HepG2 (cell line): ENCODE results near the gene WDSUB1. TPM values are rescaled to one million over a fixed set of nuclear protein-coding genes. Genes with fewer than 3 reads are reported as not detected.

ENCODE experiments used
- ATF7 ChIP-seq, 2 experiments: fragments of 450-650 bp in 1 of 2; sonication (generic) in 1 of 2; formaldehyde crosslinking in 1 of 2; IDR thresholded peaks; 2 replicates each; pipeline versions ENCODE4 v1.4.0 to v1.6.1; 2016 to 2020; ENCODE audit warnings: antibody characterized with exemption in 1 of 2, mild to moderate bottlenecking in 1 of 2, missing genetic modification reagents in 1 of 2
- FOXA1 ChIP-seq, 2 experiments: fragments of 450-650 bp in 1 of 2; sonication (generic) in 1 of 2; formaldehyde crosslinking in 1 of 2; IDR thresholded peaks; 2 replicates each; pipeline versions ENCODE4 v1.4.0 to v1.6.1; 2016 to 2020; ENCODE audit warnings: missing genetic modification reagents in 1 of 2
- HMGXB4 ChIP-seq, 2 experiments: sonication (generic) in 1 of 2; formaldehyde crosslinking in 1 of 2; IDR thresholded peaks; 2 replicates each; pipeline versions ENCODE4 v1.4.0 to v1.6.1; 2018 to 2020; ENCODE audit warnings: missing genetic modification reagents in 2 of 2, borderline replicate concordance in 1 of 2, low read depth in 1 of 2, mild to moderate bottlenecking in 1 of 2, missing biosample characterization in 1 of 2
- NCOA1 ChIP-seq: sonication (generic); formaldehyde crosslinking; IDR thresholded peaks from 2 replicates; pipeline ENCODE4 v1.9.0; 2021; ENCODE audit warnings: missing genetic modification reagents
- NFIC ChIP-seq: IDR thresholded peaks from 2 replicates; pipeline ENCODE4 v1.6.1; 2012; ENCODE audit warnings: mild to moderate bottlenecking, low read length, inconsistent platforms
- NR2F2 ChIP-seq: IDR thresholded peaks from 2 replicates; pipeline ENCODE4 v1.6.1; 2012; ENCODE audit warnings: low read depth, inconsistent platforms, borderline replicate concordance
- SALL2 ChIP-seq: sonication (generic); formaldehyde crosslinking; IDR thresholded peaks from 2 replicates; pipeline ENCODE4 v1.8.1; 2023; ENCODE audit warnings: mild to moderate bottlenecking, missing genetic modification reagents, inconsistent platforms
- THRA ChIP-seq: sonication (generic); formaldehyde crosslinking; IDR thresholded peaks from 2 replicates; pipeline ENCODE4 v1.4.0; 2020; ENCODE audit warnings: missing genetic modification reagents, borderline replicate concordance
- U2AF2 ChIP-seq: fragments of 200-400 bp; formaldehyde crosslinking; IDR thresholded peaks from 2 replicates; pipeline ENCODE4 v1.6.1; 2017; ENCODE audit warnings: low read depth, mild to moderate bottlenecking, low read length
- WIZ ChIP-seq: sonication (generic); formaldehyde crosslinking; IDR thresholded peaks from 2 replicates; pipeline ENCODE4 v1.5.1; 2020; ENCODE audit warnings: mild to moderate bottlenecking, missing genetic modification reagents
- ZFP36 ChIP-seq: fragments of 150-350 bp; IDR thresholded peaks from 2 replicates; pipeline ENCODE4 v1.6.1; 2018; ENCODE audit warnings: borderline replicate concordance, low read length, low read depth; ENCODE audit not compliant: partially characterized antibody
- ZFP36L1 ChIP-seq: sonication (generic); formaldehyde crosslinking; IDR thresholded peaks from 2 replicates; pipeline ENCODE4 v1.8.0; 2022; ENCODE audit warnings: mild to moderate bottlenecking, missing genetic modification reagents, moderate library complexity
- ZKSCAN1 ChIP-seq: fragments of 150-350 bp; IDR thresholded peaks from 2 replicates; pipeline ENCODE4 v1.6.1; 2014; ENCODE audit warnings: low read length
- ZNF30 ChIP-seq: sonication (generic); formaldehyde crosslinking; IDR thresholded peaks from 2 replicates; pipeline ENCODE4 v1.5.0; 2020; ENCODE audit warnings: mild to moderate bottlenecking, missing genetic modification reagents
- ZNF34 ChIP-seq: sonication (generic); formaldehyde crosslinking; IDR thresholded peaks from 2 replicates; pipeline ENCODE4 v1.4.0; 2020; ENCODE audit warnings: mild to moderate bottlenecking, missing genetic modification reagents, borderline replicate concordance
- ZNF343 ChIP-seq: sonication (generic); formaldehyde crosslinking; IDR thresholded peaks from 2 replicates; pipeline ENCODE4 v1.4.0; 2020; ENCODE audit warnings: mild to moderate bottlenecking, missing genetic modification reagents
- ZNF414 ChIP-seq: sonication (generic); formaldehyde crosslinking; IDR thresholded peaks from 2 replicates; pipeline ENCODE4 v1.5.0; 2020; ENCODE audit warnings: missing genetic modification reagents
- ZNF552 ChIP-seq: sonication (generic); formaldehyde crosslinking; IDR thresholded peaks from 2 replicates; pipeline ENCODE4 v1.9.0; 2022; ENCODE audit warnings: missing genetic modification reagents, mild to moderate bottlenecking, borderline replicate concordance
- ZNF557 ChIP-seq: sonication (generic); formaldehyde crosslinking; IDR thresholded peaks from 2 replicates; pipeline ENCODE4 v1.4.0; 2020; ENCODE audit warnings: missing genetic modification reagents
- ZNF564 ChIP-seq: sonication (generic); formaldehyde crosslinking; IDR thresholded peaks from 2 replicates; pipeline ENCODE4 v1.8.1; 2023; ENCODE audit warnings: mild to moderate bottlenecking, missing genetic modification reagents
- ZNF737 ChIP-seq: sonication (generic); formaldehyde crosslinking; IDR thresholded peaks from 2 replicates; pipeline ENCODE4 v1.5.0; 2020; ENCODE audit warnings: missing genetic modification reagents, mild to moderate bottlenecking, borderline replicate concordance
- ZNF740 ChIP-seq: sonication (generic); formaldehyde crosslinking; IDR thresholded peaks from 2 replicates; pipeline ENCODE4 v1.4.0; 2020; ENCODE audit warnings: missing genetic modification reagents
- polyA plus RNA-seq, 8 experiments: library from polyadenylated mRNA; depleted of rRNA in 3 of 8; stranded (reverse) in 7 of 8; unstranded in 1 of 8; fragments of >200 nt; fragmentation: Illumina TruSeq in 4 of 8; extraction: Trizol in 4 of 8; gene quantifications; 2 replicates each; pipeline versions ENCODE4 v1.2.1 to v1.2.3, GENCODE V29; 2011 to 2016; ENCODE audit warnings: low read depth in 4 of 8, missing spikeins in 1 of 8, mixed read lengths in 1 of 8; ENCODE audit not compliant: insufficient read depth in 1 of 8
- total RNA-seq, 5 experiments: library from RNA; depleted of rRNA; stranded (reverse); fragments of >200 nt; fragmentation: Illumina TruSeq; extraction: Trizol; gene quantifications; 2 replicates each; pipeline ENCODE4 v1.2.3, GENCODE V29; 2016; ENCODE audit warnings: low read depth in 1 of 5
- TF ChIP-seq, protein P1 (sequence below): sonication (generic); formaldehyde crosslinking; IDR thresholded peaks from 2 replicates; pipeline ENCODE4 v1.5.0; 2020; ENCODE audit warnings: missing genetic modification reagents, mild to moderate bottlenecking, borderline replicate concordance
- TF ChIP-seq, protein P2 (sequence below): sonication (generic); formaldehyde crosslinking; IDR thresholded peaks from 2 replicates; pipeline ENCODE4 v1.4.0; 2020; ENCODE audit warnings: mild to moderate bottlenecking, missing genetic modification reagents

The WDSUB1 gene
- total and polyA plus RNA-seq, 2 of the 13 experiments (the other 11 are each of a cell fraction or from before 2014, with no cell fraction given) = 10.1 to 10.7 TPM

DNA sequence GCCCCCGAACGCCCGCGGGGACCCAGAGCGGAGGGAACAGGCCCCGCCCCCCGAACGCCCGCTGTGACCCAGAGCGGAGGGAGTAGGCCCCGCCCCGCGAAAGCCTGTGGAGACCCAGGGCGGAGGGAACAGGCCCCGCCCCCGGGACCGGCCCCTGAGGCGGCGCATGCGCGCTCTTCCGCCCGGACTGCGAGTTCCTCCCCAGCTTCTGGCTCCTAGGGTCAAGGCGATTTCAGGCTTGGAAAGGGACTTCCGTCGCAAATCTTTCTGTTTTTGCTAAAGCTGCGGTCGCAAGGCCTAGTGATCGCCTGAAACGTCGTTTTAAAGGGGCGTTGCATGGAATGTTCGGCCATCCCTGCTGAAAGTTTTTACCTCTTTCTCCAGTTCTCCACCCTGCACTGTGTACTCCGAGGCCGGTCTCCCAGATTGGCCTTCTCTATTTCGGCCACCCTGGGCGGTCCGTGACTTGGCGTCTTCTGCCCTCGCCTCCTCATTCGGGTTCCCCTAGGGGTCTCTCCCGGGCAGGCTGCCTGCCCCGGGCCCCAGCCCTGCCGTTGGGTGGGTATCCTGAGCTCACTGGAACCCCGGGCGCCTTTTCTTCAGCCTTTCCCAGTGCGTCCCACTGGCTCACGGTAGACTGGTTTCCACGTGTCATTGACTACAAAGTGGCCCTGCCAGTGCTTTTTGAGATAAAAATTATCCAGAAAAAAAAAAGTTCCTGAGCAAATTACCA is 372 bp upstream of the WDSUB1 start (continued):
- TF ChIP-seq, protein P1, sequence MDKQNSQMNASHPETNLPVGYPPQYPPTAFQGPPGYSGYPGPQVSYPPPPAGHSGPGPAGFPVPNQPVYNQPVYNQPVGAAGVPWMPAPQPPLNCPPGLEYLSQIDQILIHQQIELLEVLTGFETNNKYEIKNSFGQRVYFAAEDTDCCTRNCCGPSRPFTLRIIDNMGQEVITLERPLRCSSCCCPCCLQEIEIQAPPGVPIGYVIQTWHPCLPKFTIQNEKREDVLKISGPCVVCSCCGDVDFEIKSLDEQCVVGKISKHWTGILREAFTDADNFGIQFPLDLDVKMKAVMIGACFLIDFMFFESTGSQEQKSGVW (CRISPR knock-in tag) = peak; percentile 68; the same call in 1 of the 2 replicates
- TF ChIP-seq U2AF2 (no peak), ZNF552 (CRISPR knock-in tag) (no peak), THRA (CRISPR knock-in tag) (0 out of 2 replicates have a peak, but pooled peaks have one; percentile 30), WIZ (CRISPR knock-in tag) (no peak), ZNF30 (no peak), NCOA1 (CRISPR knock-in tag) (no peak), ZNF557 (CRISPR knock-in tag) (no peak; the same call in 1 of the 2 replicates), ZKSCAN1 (no peak), ZNF740 (CRISPR knock-in tag) (no peak), HMGXB4 (CRISPR knock-in tag; IDR thresholded peaks at IDR 0.05; ENCODE audit: borderline replicate concordance in 1 of 2, low read depth in 1 of 2) (peak in 1 of 2 experiments; percentile 55; a peak in 2 of 4 replicates), NR2F2 (no peak; the same call in 1 of the 2 replicates), NFIC (no peak), ZFP36 (no peak), FOXA1 (IDR thresholded peaks at IDR 0.05) (no peak), FOXA1 (CRISPR knock-in tag; IDR thresholded peaks at IDR 0.05) (no peak), ZFP36L1 (CRISPR knock-in tag) (peak; percentile 18; the same call in 1 of the 2 replicates), ZNF34 (no peak), SALL2 (CRISPR knock-in tag) (no peak; the same call in none of the 2 replicates), ATF7 (IDR thresholded peaks at IDR 0.05) (no peak), ATF7 (CRISPR knock-in tag; IDR thresholded peaks at IDR 0.05) (no peak), ZNF737 (CRISPR knock-in tag) (peak; percentile 79; the same call in 1 of the 2 replicates), ZNF414 (no peak), ZNF343 (no peak), ZNF564 (CRISPR knock-in tag) (no peak)
- TF ChIP-seq, protein P2, sequence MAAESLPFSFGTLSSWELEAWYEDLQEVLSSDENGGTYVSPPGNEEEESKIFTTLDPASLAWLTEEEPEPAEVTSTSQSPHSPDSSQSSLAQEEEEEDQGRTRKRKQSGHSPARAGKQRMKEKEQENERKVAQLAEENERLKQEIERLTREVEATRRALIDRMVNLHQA = no peak
